ENCODE results near the gene TRPV3. TPM values are rescaled to one million over a fixed set of nuclear protein-coding genes. Genes with fewer than 3 reads are reported as not detected.

TRPV3 gene
- total RNA-seq: 1.4 and 4.3 TPM in 2 replicates

GRCh38 chr17:3557768-3558583 is at the start of gene TRPV3:
TRPV3 (minus strand) TSS chr17:3557812; CDS start chr17:3554850, 2,962 bp downstream.

GRCh38 chr17:3475812-3476610 is 81.6 kb downstream of the TRPV3 start, which contains the start of gene ASPA:
ASPA (plus strand) TSS chr17:3475997; CDS start chr17:3476160, 163 bp downstream.

GRCh38 chr17:3471599-3471998 is 86.0 kb downstream of the TRPV3 start, which contains the start of gene SPATA22:
SPATA22 (minus strand) TSS chr17:3471819; CDS start chr17:3469325, 2,494 bp downstream.

Other genes starting within 250 kb of the TRPV3 start
- gene OR3A2, start 171.5 kb downstream of the TRPV3 start, total RNA-seq: 0.18 and 0.57 TPM in 2 replicates
- gene OR1E1, start 159.4 kb downstream of the TRPV3 start, total RNA-seq: not detected in 2 replicates
- not detected in 2 replicates for gene OR3A3, start 146.4 kb downstream of the TRPV3 start, total RNA-seq
- not detected in 2 replicates for gene OR1E2, start 124.0 kb downstream of the TRPV3 start, total RNA-seq
- 0.09 and 1.8 TPM in 2 replicates for gene SPATA22, start 86.0 kb downstream of the TRPV3 start, total RNA-seq
- 3.6 and 7.6 TPM in 2 replicates for gene ASPA, start 81.8 kb downstream of the TRPV3 start, total RNA-seq
- gene TRPV1, start 51.6 kb upstream of the TRPV3 start, total RNA-seq: 1.3 and 2.7 TPM in 2 replicates
- gene SHPK, start 78.4 kb upstream of the TRPV3 start, total RNA-seq: 9.4 and 11.7 TPM in 2 replicates
- 15.2 and 23.0 TPM in 2 replicates for gene CTNS, start 78.9 kb upstream of the TRPV3 start, total RNA-seq
- 124 and 168 TPM in 2 replicates for gene TAX1BP3, start 110.8 kb upstream of the TRPV3 start, total RNA-seq
- 11.8 and 15.1 TPM in 2 replicates for gene EMC6, start 111.0 kb upstream of the TRPV3 start, total RNA-seq
- 0.71 and 1.2 TPM in 2 replicates for gene P2RX5, start 138.3 kb upstream of the TRPV3 start, total RNA-seq
- 0.71 and 0.83 TPM in 2 replicates for gene HASPIN, start 166.1 kb upstream of the TRPV3 start, total RNA-seq
- 18.4 and 23.2 TPM in 2 replicates for gene ITGAE, start 243.4 kb upstream of the TRPV3 start, total RNA-seq